GM12878 (cell line): ENCODE data around the gene STRIP2.

Source experiments
- CREB1 ChIP-seq: IDR thresholded peaks from 2 replicates; pipeline ENCODE4 v1.6.1; 2012; ENCODE audit warnings: low read depth, mild to moderate bottlenecking, inconsistent platforms
- HDGF ChIP-seq: fragments of 450-650 bp; IDR thresholded peaks from 2 replicates; pipeline ENCODE4 v1.6.1; 2016; ENCODE audit warnings: antibody characterized with exemption

GRCh38 chr7:129499999-129500398, 65.8 kb downstream of the STRIP2 start:
- no peak for TF ChIP-seq CREB1
- TF ChIP-seq HDGF: no peak
